ENCODE data around the gene PTPRT.

- TF ChIP-seq CTCF (IDR thresholded peaks at IDR 0.05; ENCODE audit: low read depth, low read length) (no peak), POLR2A (IDR thresholded peaks at IDR 0.05; ENCODE audit: extremely low read depth, insufficient read length) (no peak), MAX (IDR thresholded peaks at IDR 0.05; ENCODE audit: low read depth, low read length) (no peak)
These were observed 747.0 kb downstream of the PTPRT start for GRCh38 chr20:42442716-42443115.

Data from NB4 (cell line).